NB4 (cell line): ENCODE results near the gene PDYN.
A peak's percentile ranks its signal among the peaks of the same experiment; 100 is the strongest.

Experiments used
- DNase-seq: peaks from one replicate; pipeline ENCODE4 v3.0.0; 2010; ENCODE audit warnings: low read depth
- H3K4me3 ChIP-seq: one replicate; pipeline ENCODE4 v1.5.1; 2011; ENCODE audit warnings: mild to moderate bottlenecking, low read depth, low read length, moderate library complexity
- MYC ChIP-seq: IDR thresholded peaks from 2 replicates; pipeline ENCODE4 v1.6.1; 2011; ENCODE audit warnings: low read depth, low read length
- POLR2A ChIP-seq: IDR thresholded peaks from 2 replicates; pipeline ENCODE4 v1.6.1; 2011; ENCODE audit warnings: mild to moderate bottlenecking; ENCODE audit not compliant: insufficient read length; ENCODE audit errors: extremely low read depth
- TF ChIP-seq, protein P1 (sequence below): IDR thresholded peaks from one replicate; pipeline ENCODE4 v1.5.1; 2012; ENCODE audit warnings: low read depth, low read length
- TF ChIP-seq, protein P2 (sequence below): IDR thresholded peaks from 2 replicates; pipeline ENCODE4 v1.6.1; 2011; ENCODE audit warnings: low read depth, low read length

PDYN gene

DNA sequence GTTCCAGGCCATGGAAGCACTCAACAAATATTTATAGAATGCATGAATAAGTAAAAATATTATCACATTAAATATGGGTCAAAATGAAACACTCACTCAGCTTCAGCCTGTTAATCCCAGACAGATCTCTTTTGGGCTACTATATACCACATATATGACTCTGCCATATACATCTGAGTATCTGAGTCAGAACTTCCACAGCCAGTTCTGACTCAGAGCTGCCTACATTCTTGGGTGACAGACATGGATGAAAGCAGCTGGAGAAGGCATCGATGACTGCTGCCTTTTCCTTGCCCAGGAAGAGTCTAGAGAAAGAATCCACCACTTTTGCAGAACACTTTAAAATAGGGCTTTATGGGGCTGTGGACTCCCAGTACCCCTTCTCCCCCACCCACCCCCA is 11.5 kb upstream of the PDYN start:
- H3K4me3 ChIP-seq, result no peak overlapping the region
- DNase-seq, result no peak
- TF ChIP-seq, protein P1, sequence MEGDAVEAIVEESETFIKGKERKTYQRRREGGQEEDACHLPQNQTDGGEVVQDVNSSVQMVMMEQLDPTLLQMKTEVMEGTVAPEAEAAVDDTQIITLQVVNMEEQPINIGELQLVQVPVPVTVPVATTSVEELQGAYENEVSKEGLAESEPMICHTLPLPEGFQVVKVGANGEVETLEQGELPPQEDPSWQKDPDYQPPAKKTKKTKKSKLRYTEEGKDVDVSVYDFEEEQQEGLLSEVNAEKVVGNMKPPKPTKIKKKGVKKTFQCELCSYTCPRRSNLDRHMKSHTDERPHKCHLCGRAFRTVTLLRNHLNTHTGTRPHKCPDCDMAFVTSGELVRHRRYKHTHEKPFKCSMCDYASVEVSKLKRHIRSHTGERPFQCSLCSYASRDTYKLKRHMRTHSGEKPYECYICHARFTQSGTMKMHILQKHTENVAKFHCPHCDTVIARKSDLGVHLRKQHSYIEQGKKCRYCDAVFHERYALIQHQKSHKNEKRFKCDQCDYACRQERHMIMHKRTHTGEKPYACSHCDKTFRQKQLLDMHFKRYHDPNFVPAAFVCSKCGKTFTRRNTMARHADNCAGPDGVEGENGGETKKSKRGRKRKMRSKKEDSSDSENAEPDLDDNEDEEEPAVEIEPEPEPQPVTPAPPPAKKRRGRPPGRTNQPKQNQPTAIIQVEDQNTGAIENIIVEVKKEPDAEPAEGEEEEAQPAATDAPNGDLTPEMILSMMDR, result no peak
- no peak; the same call in 1 of the 2 replicates for TF ChIP-seq MYC
- TF ChIP-seq, protein P2, sequence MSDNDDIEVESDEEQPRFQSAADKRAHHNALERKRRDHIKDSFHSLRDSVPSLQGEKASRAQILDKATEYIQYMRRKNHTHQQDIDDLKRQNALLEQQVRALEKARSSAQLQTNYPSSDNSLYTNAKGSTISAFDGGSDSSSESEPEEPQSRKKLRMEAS, result no peak
- no peak for TF ChIP-seq POLR2A

- no peak overlapping the region for H3K4me3 ChIP-seq
- no peak for DNase-seq
- TF ChIP-seq, protein P1, result no peak
- no peak for TF ChIP-seq MYC
- TF ChIP-seq, protein P2, result no peak
- no peak for TF ChIP-seq POLR2A
These were observed 10.3 kb upstream of the PDYN start for GRCh38 chr20:2004171-2004570.

DNA sequence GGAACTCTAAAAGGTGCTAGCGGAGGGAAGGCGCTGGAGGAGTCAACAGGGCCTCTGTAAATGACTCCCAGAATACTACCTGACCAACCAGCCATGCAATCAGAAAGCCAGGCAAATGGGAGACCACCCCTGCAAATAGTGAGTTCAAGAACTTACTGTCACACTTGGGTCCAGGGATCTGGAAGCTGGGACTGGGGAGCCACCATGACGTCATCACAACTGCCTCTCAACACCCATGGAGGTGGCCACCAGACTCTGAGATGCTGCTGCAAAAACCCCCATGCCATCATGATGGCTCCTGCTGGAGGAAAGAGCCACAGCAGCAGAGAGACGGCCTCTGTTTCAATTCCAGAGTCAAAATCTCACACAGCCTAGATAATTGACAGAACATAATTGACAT is 8.5 kb upstream of the PDYN start:
- no peak overlapping the region for H3K4me3 ChIP-seq
- TF ChIP-seq, protein P1, result no peak
- TF ChIP-seq, protein P2, result no peak
- no peak for TF ChIP-seq MYC
- no peak for TF ChIP-seq POLR2A
- DNase-seq, result no peak

GRCh38 chr20:2001119-2001518 is 7.3 kb upstream of the PDYN start:
- no peak for DNase-seq
- H3K4me3 ChIP-seq, result no peak overlapping the region
- TF ChIP-seq MYC, result no peak
- TF ChIP-seq, protein P1, result no peak
- TF ChIP-seq, protein P2, result peak; percentile 50
- TF ChIP-seq POLR2A, result no peak

- H3K4me3 ChIP-seq, result no peak overlapping the region
- peak; percentile 25 for DNase-seq
- TF ChIP-seq, protein P2, result no peak
- TF ChIP-seq POLR2A (no peak), MYC (no peak)
- TF ChIP-seq, protein P1, result no peak
These were observed 6.4 kb upstream of the PDYN start for GRCh38 chr20:2000285-2000684.
